WTC11 (cell line): ENCODE results near the gene IL24.

Source experiments
- ATF1 ChIP-seq: sonication (generic); formaldehyde crosslinking; IDR thresholded peaks from 2 replicates; pipeline ENCODE4 v1.8.1; 2023; ENCODE audit warnings: mild to moderate bottlenecking, moderate library complexity, missing genetic modification reagents
- CDX4 ChIP-seq: fragments of 250-450 bp; sonication (Bioruptor Pico); IDR thresholded peaks from 2 replicates; pipeline ENCODE4 v1.9.0; 2021; ENCODE audit warnings: moderate library complexity, mild to moderate bottlenecking, inconsistent platforms, borderline replicate concordance
- CTCF ChIP-seq: fragments of 200-600 bp; IDR thresholded peaks from 2 replicates; pipeline ENCODE4 v1.8.0; 2022; ENCODE audit warnings: antibody characterized with exemption
- KAT7 ChIP-seq: sonication (generic); formaldehyde crosslinking; IDR thresholded peaks from 2 replicates; pipeline ENCODE4 v1.8.1; 2023; ENCODE audit warnings: missing genetic modification reagents, mild to moderate bottlenecking, borderline replicate concordance
- SMAD3 ChIP-seq: sonication (generic); formaldehyde crosslinking; IDR thresholded peaks from 2 replicates; pipeline ENCODE4 v1.8.0; 2022; ENCODE audit warnings: missing genetic modification reagents, mild to moderate bottlenecking, borderline replicate concordance
- SP1 ChIP-seq: sonication (generic); formaldehyde crosslinking; conservative IDR thresholded peaks from 2 replicates; pipeline ENCODE4 v1.8.1; 2022; ENCODE audit warnings: missing genetic modification reagents
- TCF7 ChIP-seq: sonication (generic); formaldehyde crosslinking; IDR thresholded peaks from 2 replicates; pipeline ENCODE4 v1.8.0; 2022; ENCODE audit warnings: mild to moderate bottlenecking, low read depth, missing genetic modification reagents, moderate library complexity
- USF2 ChIP-seq: sonication (generic); formaldehyde crosslinking; IDR thresholded peaks from 2 replicates; pipeline ENCODE4 v1.8.1; 2023; ENCODE audit warnings: mild to moderate bottlenecking, missing genetic modification reagents, moderate library complexity
- ZNF232 ChIP-seq: sonication (generic); formaldehyde crosslinking; IDR thresholded peaks from 2 replicates; pipeline ENCODE4 v1.8.0; 2022; ENCODE audit warnings: mild to moderate bottlenecking, missing genetic modification reagents
- TF ChIP-seq, protein P1 (sequence below): sonication (generic); formaldehyde crosslinking; IDR thresholded peaks from 2 replicates; pipeline ENCODE4 v1.8.0; 2022; ENCODE audit warnings: mild to moderate bottlenecking, missing genetic modification reagents
- TF ChIP-seq, protein P2 (sequence below): sonication (generic); formaldehyde crosslinking; IDR thresholded peaks from 2 replicates; pipeline ENCODE4 v1.8.1; 2023; ENCODE audit warnings: mild to moderate bottlenecking, missing genetic modification reagents, moderate library complexity

GRCh38 chr1:206907304-206907991 is 10.2 kb downstream of the IL24 start:
- TF ChIP-seq USF2 (no peak), SMAD3 (CRISPR knock-in tag) (no peak), TCF7 (no peak), ATF1 (no peak), ZNF232 (no peak), SP1 (CRISPR knock-in tag) (no peak), KAT7 (CRISPR knock-in tag) (no peak), CDX4 (CRISPR knock-in tag) (no peak), CTCF (peak; percentile 48; the same call in 1 of the 2 replicates)
- TF ChIP-seq, protein P1, sequence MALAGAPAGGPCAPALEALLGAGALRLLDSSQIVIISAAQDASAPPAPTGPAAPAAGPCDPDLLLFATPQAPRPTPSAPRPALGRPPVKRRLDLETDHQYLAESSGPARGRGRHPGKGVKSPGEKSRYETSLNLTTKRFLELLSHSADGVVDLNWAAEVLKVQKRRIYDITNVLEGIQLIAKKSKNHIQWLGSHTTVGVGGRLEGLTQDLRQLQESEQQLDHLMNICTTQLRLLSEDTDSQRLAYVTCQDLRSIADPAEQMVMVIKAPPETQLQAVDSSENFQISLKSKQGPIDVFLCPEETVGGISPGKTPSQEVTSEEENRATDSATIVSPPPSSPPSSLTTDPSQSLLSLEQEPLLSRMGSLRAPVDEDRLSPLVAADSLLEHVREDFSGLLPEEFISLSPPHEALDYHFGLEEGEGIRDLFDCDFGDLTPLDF (CRISPR knock-in tag) = no peak
- TF ChIP-seq, protein P2, sequence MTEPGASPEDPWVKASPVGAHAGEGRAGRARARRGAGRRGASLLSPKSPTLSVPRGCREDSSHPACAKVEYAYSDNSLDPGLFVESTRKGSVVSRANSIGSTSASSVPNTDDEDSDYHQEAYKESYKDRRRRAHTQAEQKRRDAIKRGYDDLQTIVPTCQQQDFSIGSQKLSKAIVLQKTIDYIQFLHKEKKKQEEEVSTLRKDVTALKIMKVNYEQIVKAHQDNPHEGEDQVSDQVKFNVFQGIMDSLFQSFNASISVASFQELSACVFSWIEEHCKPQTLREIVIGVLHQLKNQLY (CRISPR knock-in tag) = no peak
